ENCODE results near the gene LY6G6C. TPM values are rescaled to one million over a fixed set of nuclear protein-coding genes. Genes with fewer than 3 reads are reported as not detected.

The LY6G6C gene
- total RNA-seq, 1 donor from 2014 or later = not detected

DNA sequence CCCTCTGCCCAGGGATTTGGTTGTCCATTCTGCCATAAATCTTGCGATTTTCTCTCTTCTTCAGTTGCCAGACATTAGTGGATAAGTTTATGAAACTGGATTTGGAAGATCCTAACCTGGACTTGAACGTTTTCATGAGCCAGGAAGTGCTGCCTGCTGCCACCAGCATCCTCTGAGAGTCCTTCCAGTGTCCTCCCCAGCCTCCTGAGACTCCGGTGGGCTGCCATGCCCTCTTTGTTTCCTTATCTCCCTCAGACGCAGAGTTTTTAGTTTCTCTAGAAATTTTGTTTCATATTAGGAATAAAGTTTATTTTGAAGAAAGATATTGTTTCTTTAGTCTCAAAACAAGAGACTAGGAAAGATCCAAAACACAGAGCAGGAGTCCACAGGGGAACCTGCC lies 40.8 kb upstream of the LY6G6C start, which contains the start of gene SAPCD1:
SAPCD1 (plus strand) TSS at position 301 of the 400 bp plus-strand sequence. CDS start 399 bp downstream, outside the sequence.
- intact Hi-C loops (cut with micrococcal nuclease) = no loop called here
- TF ChIP-seq CTCF (IDR thresholded peaks at IDR 0.05; ENCODE audit: borderline replicate concordance) = no peak

GRCh38 chr6:31761343-31761742 lies 39.8 kb upstream of the LY6G6C start:
- Histone ChIP-seq H3K9me3 (replicated peaks) (no peaks in the 10 kb centered on the region), H3K27ac (replicated peaks) (no peak overlapping the region), H3K4me1 (peaks cover 16% of the 10 kb centered on the region), H3K4me3 (no peak overlapping the region), H3K27me3 (ENCODE audit: low read depth) (no peaks in the 10 kb centered on the region), H3K36me3 (peaks cover 5% of the 10 kb centered on the region)
- TF ChIP-seq CTCF (IDR thresholded peaks at IDR 0.05; ENCODE audit: borderline replicate concordance) = no peak
- intact Hi-C loops (cut with micrococcal nuclease) = no loop called here
- no peak for DNase-seq

More for the DNA sequence above, 40.8 kb upstream of the LY6G6C start, which contains the start of gene SAPCD1:
- H3K36me3 ChIP-seq = peaks cover 5% of the 10 kb centered on the region
- no peaks in the 10 kb centered on the region for H3K27me3 ChIP-seq (ENCODE audit: low read depth)
- DNase-seq = no peak
- peak within 1 kb of the TSS; percentile 2 for H3K27ac ChIP-seq (replicated peaks)
- H3K4me3 ChIP-seq = no peak within 1 kb of the TSS
- H3K4me1 ChIP-seq = peaks cover 20% of the 10 kb centered on the region
- no peaks in the 10 kb centered on the region for H3K9me3 ChIP-seq (replicated peaks)

DNA sequence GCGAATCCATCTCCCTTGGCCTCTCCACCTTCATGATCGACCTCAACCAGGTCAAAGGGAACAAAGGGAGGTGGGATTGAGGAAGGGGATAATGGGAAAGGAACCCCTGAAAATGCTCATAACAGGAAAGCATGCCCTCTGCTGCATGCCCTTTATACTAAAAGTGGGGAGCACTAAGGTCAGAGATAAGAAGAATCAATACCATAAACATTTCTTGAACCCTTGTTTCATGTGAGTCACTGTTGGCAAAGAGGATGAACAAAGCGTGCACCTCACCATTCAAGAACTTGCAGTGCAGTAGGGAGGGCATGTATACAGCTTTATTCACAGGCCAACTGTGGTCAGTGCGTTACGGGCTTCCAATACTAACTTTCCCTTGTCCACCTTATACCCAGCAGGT lies 39.2 kb upstream of the LY6G6C start:
- peaks cover 5% of the 10 kb centered on the region for H3K36me3 ChIP-seq
- intact Hi-C loops (cut with micrococcal nuclease) = no loop called here
- H3K4me1 ChIP-seq = peaks cover 13% of the 10 kb centered on the region
- no peak for TF ChIP-seq CTCF (IDR thresholded peaks at IDR 0.05; ENCODE audit: borderline replicate concordance)
- no peaks in the 10 kb centered on the region for H3K27me3 ChIP-seq (ENCODE audit: low read depth)
- H3K27ac ChIP-seq (replicated peaks) = no peak overlapping the region
- no peak for DNase-seq
- no peaks in the 10 kb centered on the region for H3K9me3 ChIP-seq (replicated peaks)
- H3K4me3 ChIP-seq = no peak overlapping the region

DNA sequence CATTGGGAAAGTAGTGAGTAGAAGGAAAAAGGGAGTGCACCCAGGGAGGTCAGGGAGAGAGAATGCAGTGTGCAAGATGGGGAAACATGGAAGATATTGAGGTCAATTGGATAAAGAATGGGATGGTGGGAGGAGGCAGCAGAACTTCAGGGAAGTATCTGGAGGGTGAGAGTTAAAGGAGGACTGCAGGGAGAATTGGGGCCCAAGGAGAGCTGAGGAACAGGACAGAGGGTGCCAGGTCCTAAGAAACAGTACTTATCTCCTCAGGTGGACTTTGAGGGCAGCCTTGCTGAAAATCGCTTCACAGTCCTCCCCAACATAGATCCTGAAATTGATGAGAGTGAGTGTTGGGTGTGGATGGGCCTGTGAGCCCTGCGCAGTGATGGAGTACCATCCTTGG lies 36.7 kb upstream of the LY6G6C start:
- TF ChIP-seq CTCF (IDR thresholded peaks at IDR 0.05; ENCODE audit: borderline replicate concordance) = no peak
- intact Hi-C loops (cut with micrococcal nuclease) = no loop called here
- no peak overlapping the region for H3K4me3 ChIP-seq
- no peaks in the 10 kb centered on the region for H3K9me3 ChIP-seq (replicated peaks)
- no peak overlapping the region for H3K27ac ChIP-seq (replicated peaks)
- peaks cover 4% of the 10 kb centered on the region for H3K4me1 ChIP-seq
- DNase-seq = no peak
- no peaks in the 10 kb centered on the region for H3K36me3 ChIP-seq
- H3K27me3 ChIP-seq (ENCODE audit: low read depth) = no peaks in the 10 kb centered on the region

- TF ChIP-seq CTCF (IDR thresholded peaks at IDR 0.05; ENCODE audit: borderline replicate concordance) = no peak
- Histone ChIP-seq H3K27ac (replicated peaks) (no peak overlapping the region), H3K36me3 (no peaks in the 10 kb centered on the region), H3K4me1 (no peaks in the 10 kb centered on the region), H3K9me3 (replicated peaks) (no peaks in the 10 kb centered on the region), H3K4me3 (no peak overlapping the region), H3K27me3 (ENCODE audit: low read depth) (no peaks in the 10 kb centered on the region)
- intact Hi-C loops (cut with micrococcal nuclease) = no loop called here
- DNase-seq = no peak
Measured at GRCh38 chr6:31752739-31753319, 31.3 kb upstream of the LY6G6C start.
